H9 (cell line): ENCODE results near the gene CFAP77. TPM values are rescaled to one million over a fixed set of nuclear protein-coding genes. Genes with fewer than 3 reads are reported as not detected.

Source experiments
- DNase-seq: peaks from one replicate; pipeline ENCODE4 v3.0.0-alpha.2; 2017
- H2AFZ ChIP-seq: one replicate; pipeline ENCODE4 v1.6.1; 2013; ENCODE audit warnings: mild to moderate bottlenecking, low read length, control low read depth, moderate library complexity
- H2AK5ac ChIP-seq: 2 replicates; pipeline ENCODE4 v1.6.1; 2013; ENCODE audit warnings: low read length, control low read depth, mixed read lengths; ENCODE audit not compliant: insufficient read length
- H2BK120ac ChIP-seq: one replicate; pipeline ENCODE4 v1.6.1; 2013; ENCODE audit warnings: low read depth, mild to moderate bottlenecking, low read length, control low read depth, inconsistent platforms; ENCODE audit not compliant: poor library complexity, severe bottlenecking
- H2BK12ac ChIP-seq: 2 replicates; pipeline ENCODE4 v1.6.1; 2013; ENCODE audit warnings: low read length, control low read depth, mixed read lengths, low read depth; ENCODE audit not compliant: insufficient read length
- H2BK15ac ChIP-seq: 2 replicates; pipeline ENCODE4 v1.6.1; 2013; ENCODE audit warnings: low read depth, low read length, control low read depth
- H2BK20ac ChIP-seq: one replicate; pipeline ENCODE4 v1.6.1; 2013; ENCODE audit warnings: low read depth, mild to moderate bottlenecking, low read length, control low read depth, inconsistent platforms; ENCODE audit not compliant: poor library complexity, severe bottlenecking
- H2BK5ac ChIP-seq: 2 replicates; pipeline ENCODE4 v1.6.1; 2013; ENCODE audit warnings: low read length, control low read depth, mixed read lengths; ENCODE audit not compliant: insufficient read length
- H3K14ac ChIP-seq: 2 replicates; pipeline ENCODE4 v1.6.1; 2013; ENCODE audit warnings: low read length, control low read depth; ENCODE audit not compliant: insufficient read depth
- H3K18ac ChIP-seq: 2 replicates; pipeline ENCODE4 v1.6.1; 2013; ENCODE audit warnings: low read depth, mild to moderate bottlenecking, mixed read lengths, low read length, control low read depth; ENCODE audit not compliant: insufficient read length
- H3K23ac ChIP-seq: 2 replicates; pipeline ENCODE4 v1.6.1; 2013; ENCODE audit warnings: low read length, control low read depth, mixed read lengths, low read depth; ENCODE audit not compliant: insufficient read length
- H3K23me2 ChIP-seq: 2 replicates; pipeline ENCODE4 v1.6.1; 2013; ENCODE audit warnings: low read depth, mild to moderate bottlenecking, mixed read lengths, low read length, control low read depth; ENCODE audit not compliant: insufficient read length, poor library complexity, severe bottlenecking
- H3K27ac ChIP-seq: 2 replicates; pipeline ENCODE4 v1.5.1; 2013; ENCODE audit warnings: low read length, control low read depth, mixed read lengths, low read depth; ENCODE audit not compliant: insufficient read length
- H3K27me3 ChIP-seq: 2 replicates; pipeline ENCODE4 v1.6.1; 2013; ENCODE audit warnings: low read length, control low read depth, inconsistent platforms; ENCODE audit not compliant: insufficient read depth
- H3K4ac ChIP-seq: 2 replicates; pipeline ENCODE4 v1.6.1; 2013; ENCODE audit warnings: low read depth, mild to moderate bottlenecking, control low read depth, inconsistent platforms, low read length, moderate library complexity
- H3K4me1 ChIP-seq: 2 replicates; pipeline ENCODE4 v1.6.1; 2013; ENCODE audit warnings: low read length, control low read depth, inconsistent platforms; ENCODE audit not compliant: insufficient read depth
- H3K4me2 ChIP-seq: 2 replicates; pipeline ENCODE4 v1.6.1; 2013; ENCODE audit warnings: low read length, control low read depth, mixed read lengths; ENCODE audit not compliant: insufficient read length, insufficient read depth
- H3K56ac ChIP-seq: 2 replicates; pipeline ENCODE4 v1.6.1; 2013; ENCODE audit warnings: low read depth, mild to moderate bottlenecking, mixed read lengths, low read length, control low read depth; ENCODE audit not compliant: insufficient read length
- H3K79me1 ChIP-seq: 2 replicates; pipeline ENCODE4 v1.6.1; 2013; ENCODE audit warnings: low read depth, mild to moderate bottlenecking, moderate library complexity, low read length, control low read depth, inconsistent platforms; ENCODE audit not compliant: insufficient read depth, poor library complexity, severe bottlenecking
- H3K79me2 ChIP-seq: 2 replicates; pipeline ENCODE4 v1.6.1; 2013; ENCODE audit warnings: low read length, control low read depth, inconsistent platforms; ENCODE audit not compliant: insufficient read depth
- H3K9ac ChIP-seq: 2 replicates; pipeline ENCODE4 v1.6.1; 2013; ENCODE audit warnings: low read length, control low read depth, mixed read lengths; ENCODE audit not compliant: insufficient read length; ENCODE audit errors: extremely low read depth
- H3K9me3 ChIP-seq: one replicate; pipeline ENCODE4 v1.6.1; 2013; ENCODE audit warnings: low read depth, low read length, inconsistent platforms; ENCODE audit not compliant: control insufficient read depth
- H3T11ph ChIP-seq: one replicate; pipeline ENCODE4 v1.6.1; 2013; ENCODE audit warnings: mild to moderate bottlenecking, low read length, control low read depth, inconsistent platforms
- H4K20me1 ChIP-seq: one replicate; pipeline ENCODE4 v1.6.1; 2013; ENCODE audit not compliant: control insufficient read depth, insufficient read length, insufficient read depth
- H4K5ac ChIP-seq: 2 replicates; pipeline ENCODE4 v1.6.1; 2013; ENCODE audit warnings: low read depth, mild to moderate bottlenecking, mixed read lengths, low read length, control low read depth; ENCODE audit not compliant: insufficient read length
- H4K8ac ChIP-seq: replicated peaks from 2 replicates; pipeline ENCODE4 v1.6.1; 2013; ENCODE audit warnings: low read length, control low read depth, mixed read lengths, low read depth; ENCODE audit not compliant: insufficient read length
- H4K91ac ChIP-seq: 2 replicates; pipeline ENCODE4 v1.6.1; 2013; ENCODE audit warnings: low read depth, mild to moderate bottlenecking, moderate library complexity, mixed read lengths, low read length, control low read depth; ENCODE audit not compliant: insufficient read length
- H3K27ac Mint-ChIP-seq, 3 experiments: 2 replicates in 2 of 3; 3 replicates in 1 of 3; pipeline ENCODE4 v1.8.0; 2020 to 2021; ENCODE audit warnings: mixed read lengths in 3 of 3, mild to moderate bottlenecking in 1 of 3, moderate library complexity in 1 of 3
- H3K27me3 Mint-ChIP-seq: 2 replicates; pipeline ENCODE4 v1.8.0; 2021; ENCODE audit warnings: low read depth, mild to moderate bottlenecking, moderate library complexity, mixed read lengths
- H3K36me3 Mint-ChIP-seq, 3 experiments: 2 replicates in 2 of 3; 3 replicates in 1 of 3; pipeline ENCODE4 v1.8.0; 2020 to 2021; ENCODE audit warnings: low read depth in 3 of 3, mixed read lengths in 3 of 3; ENCODE audit not compliant: insufficient read depth in 1 of 3
- H3K4me1 Mint-ChIP-seq, 2 experiments: 2 replicates each; pipeline ENCODE4 v1.8.0; 2020; ENCODE audit warnings: mixed read lengths in 2 of 2
- H3K4me3 Mint-ChIP-seq, 2 experiments: 2 replicates in 1 of 2; 3 replicates in 1 of 2; pipeline ENCODE4 v1.8.0; 2020 to 2021; ENCODE audit warnings: mild to moderate bottlenecking in 2 of 2, mixed read lengths in 2 of 2, moderate library complexity in 1 of 2
- H3K9me3 Mint-ChIP-seq, 2 experiments: 2 replicates in 1 of 2; 3 replicates in 1 of 2; pipeline ENCODE4 v1.8.0; 2020; ENCODE audit warnings: mild to moderate bottlenecking in 2 of 2, mixed read lengths in 2 of 2, moderate library complexity in 1 of 2
- WGBS: extraction: QIAGEN DNeasy Blood & Tissue Kit; methylation state at CpG from one replicate; pipeline ENCODE4 v1.1.7; 2013; ENCODE audit warnings: missing lambda C conversion rate, low lambda C conversion rate, mixed read lengths; ENCODE audit not compliant: insufficient read length; ENCODE audit errors: extremely low coverage; 5-methylcytosine and 5-hydroxymethylcytosine counted together
- total RNA-seq: library from RNA; stranded (reverse); gene quantifications from 2 replicates; pipeline ENCODE4 v1.2.1, GENCODE V29; 2021
- TF ChIP-seq, protein P1 (sequence below): fragments of 200-600 bp; sonication (generic); conservative IDR thresholded peaks from 3 replicates; pipeline ENCODE4 v1.8.0; 2021; ENCODE audit warnings: antibody characterized with exemption, mild to moderate bottlenecking

Gene CFAP77
- total RNA-seq, 1 experiment from 2014 or later, result 0.72 TPM

DNA sequence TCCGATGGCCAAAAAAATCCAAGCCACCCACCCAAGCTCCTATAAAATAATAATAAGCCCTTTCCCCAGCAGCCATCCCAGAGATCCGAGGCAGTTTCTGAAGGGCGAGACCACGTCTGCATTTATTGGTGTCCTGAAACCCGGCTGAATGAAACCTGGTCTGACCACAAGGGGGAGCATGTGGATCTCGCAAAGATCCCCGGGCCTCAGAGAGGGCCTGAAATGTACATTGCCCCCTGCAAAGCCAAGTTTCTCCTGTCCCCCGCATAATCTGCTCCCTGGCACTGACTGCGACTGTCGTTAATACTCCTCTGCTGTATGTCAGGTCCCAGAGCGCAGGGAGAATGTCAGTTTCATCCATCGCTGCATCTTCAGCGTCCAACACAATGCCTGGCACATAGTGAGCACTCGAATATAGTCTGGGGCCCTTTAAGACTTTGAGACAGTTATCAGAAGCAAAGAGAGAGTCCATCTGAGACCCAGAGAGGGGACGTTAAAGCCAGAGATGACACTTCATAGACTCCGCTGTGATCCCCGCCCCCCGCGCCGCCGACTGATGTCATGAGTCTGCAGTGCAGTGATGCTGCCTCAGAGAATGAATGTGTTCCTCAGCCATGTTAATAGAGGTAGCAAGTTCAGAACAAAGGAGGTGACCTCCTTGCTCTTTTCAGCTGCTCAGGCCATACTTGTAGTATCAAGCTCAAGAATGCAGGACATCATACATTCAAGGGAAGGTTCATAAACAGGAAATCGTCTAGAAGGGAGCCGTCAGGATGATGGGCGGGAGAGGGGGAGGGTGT lies 97.9 kb downstream of the CFAP77 start:
- no peak overlapping the region for H3K18ac ChIP-seq
- no peak overlapping the region for H3T11ph ChIP-seq
- Mint-ChIP-seq H3K4me3 (no peak overlapping the region; a peak in 1 of 5 replicates), H3K9me3 (no peaks in the 10 kb centered on the region), H3K4me1 (peaks cover 17 to 25% of the 10 kb centered on the region in 2 experiments), H3K36me3 (no peaks in the 10 kb centered on the region; a peak in 1 of 7 replicates), H3K27me3 (peaks cover 5% of the 10 kb centered on the region), H3K27ac (peak overlapping the region in 1 of 3 experiments; percentile 69; a peak in 1 of 7 replicates)
- H2BK5ac ChIP-seq, result no peak overlapping the region
- no peak overlapping the region for H2BK20ac ChIP-seq
- H3K4ac ChIP-seq, result no peak overlapping the region
- no peak overlapping the region for H4K5ac ChIP-seq
- H3K56ac ChIP-seq, result no peak overlapping the region
- H3K4me2 ChIP-seq, result no peak overlapping the region
- no peak overlapping the region for H2BK120ac ChIP-seq
- H3K79me1 ChIP-seq, result no peaks in the 10 kb centered on the region
- no peaks in the 10 kb centered on the region for H4K20me1 ChIP-seq
- H3K27me3 ChIP-seq, result no peaks in the 10 kb centered on the region
- H4K91ac ChIP-seq, result no peak overlapping the region
- H3K9me3 ChIP-seq, result no peaks in the 10 kb centered on the region
- H3K9ac ChIP-seq, result no peak overlapping the region
- H2AK5ac ChIP-seq, result no peak overlapping the region
- H2AFZ ChIP-seq, result no peak overlapping the region
- no peak overlapping the region for H3K23ac ChIP-seq
- TF ChIP-seq, protein P1, sequence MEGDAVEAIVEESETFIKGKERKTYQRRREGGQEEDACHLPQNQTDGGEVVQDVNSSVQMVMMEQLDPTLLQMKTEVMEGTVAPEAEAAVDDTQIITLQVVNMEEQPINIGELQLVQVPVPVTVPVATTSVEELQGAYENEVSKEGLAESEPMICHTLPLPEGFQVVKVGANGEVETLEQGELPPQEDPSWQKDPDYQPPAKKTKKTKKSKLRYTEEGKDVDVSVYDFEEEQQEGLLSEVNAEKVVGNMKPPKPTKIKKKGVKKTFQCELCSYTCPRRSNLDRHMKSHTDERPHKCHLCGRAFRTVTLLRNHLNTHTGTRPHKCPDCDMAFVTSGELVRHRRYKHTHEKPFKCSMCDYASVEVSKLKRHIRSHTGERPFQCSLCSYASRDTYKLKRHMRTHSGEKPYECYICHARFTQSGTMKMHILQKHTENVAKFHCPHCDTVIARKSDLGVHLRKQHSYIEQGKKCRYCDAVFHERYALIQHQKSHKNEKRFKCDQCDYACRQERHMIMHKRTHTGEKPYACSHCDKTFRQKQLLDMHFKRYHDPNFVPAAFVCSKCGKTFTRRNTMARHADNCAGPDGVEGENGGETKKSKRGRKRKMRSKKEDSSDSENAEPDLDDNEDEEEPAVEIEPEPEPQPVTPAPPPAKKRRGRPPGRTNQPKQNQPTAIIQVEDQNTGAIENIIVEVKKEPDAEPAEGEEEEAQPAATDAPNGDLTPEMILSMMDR, result peak; percentile 87
- no peak overlapping the region for H3K27ac ChIP-seq
- no peak overlapping the region for H3K14ac ChIP-seq
- H4K8ac ChIP-seq, result no peak overlapping the region
- H2BK15ac ChIP-seq, result no peak overlapping the region
- H2BK12ac ChIP-seq, result no peak overlapping the region
- WGBS, result no CpG with 5 or more reads among the region's 24 CpGs
- H3K4me1 ChIP-seq, result no peaks in the 10 kb centered on the region
- H3K79me2 ChIP-seq, result no peaks in the 10 kb centered on the region
- H3K23me2 ChIP-seq, result no peaks in the 10 kb centered on the region
- DNase-seq, result peak; percentile 72
